HepG2 (cell line): Measurements from ENCODE around the gene TBC1D10B. TPM values are rescaled to one million over a fixed set of nuclear protein-coding genes. Genes with fewer than 3 reads are reported as not detected.

Experiments used
- DR1 ChIP-seq: sonication (generic); formaldehyde crosslinking; IDR thresholded peaks from 2 replicates; pipeline ENCODE4 v1.8.0; 2021; ENCODE audit warnings: mild to moderate bottlenecking, missing genetic modification reagents, inconsistent platforms
- KLF11 ChIP-seq: IDR thresholded peaks from 2 replicates; pipeline ENCODE4 v1.6.1; 2016; ENCODE audit warnings: missing compliant biosample characterization
- NONO ChIP-seq, 2 experiments: fragments of 450-650 bp in 1 of 2; sonication (generic) in 1 of 2; formaldehyde crosslinking in 1 of 2; IDR thresholded peaks in 1 of 2; conservative IDR thresholded peaks in 1 of 2; 2 replicates each; pipeline versions ENCODE4 v1.6.1 to v1.8.0; 2017 to 2022; ENCODE audit warnings: mild to moderate bottlenecking in 1 of 2, missing genetic modification reagents in 1 of 2, moderate library complexity in 1 of 2
- NRL ChIP-seq: sonication (generic); formaldehyde crosslinking; IDR thresholded peaks from 2 replicates; pipeline ENCODE4 v1.5.0; 2020; ENCODE audit warnings: missing genetic modification reagents, mild to moderate bottlenecking, moderate library complexity, borderline replicate concordance
- PAF1 ChIP-seq: IDR thresholded peaks from 2 replicates; pipeline ENCODE4 v1.6.1; 2016; ENCODE audit warnings: missing genetic modification reagents, missing compliant biosample characterization
- POLR2G ChIP-seq: fragments of 200-400 bp; formaldehyde crosslinking; IDR thresholded peaks from 2 replicates; pipeline ENCODE4 v1.6.1; 2018; ENCODE audit warnings: mild to moderate bottlenecking, low read depth, low read length, moderate library complexity
- RBM22 ChIP-seq: fragments of 200-400 bp; formaldehyde crosslinking; optimal IDR thresholded peaks from 2 replicates; pipeline ENCODE3; 2017; ENCODE audit warnings: mild to moderate bottlenecking, low read length, moderate library complexity
- SALL1 ChIP-seq: sonication (generic); formaldehyde crosslinking; IDR thresholded peaks from 2 replicates; pipeline ENCODE4 v1.8.0; 2022; ENCODE audit warnings: mild to moderate bottlenecking, missing genetic modification reagents
- SOX13 ChIP-seq, 3 experiments: fragments of 450-650 bp in 1 of 3; sonication (generic) in 1 of 3; formaldehyde crosslinking in 1 of 3; IDR thresholded peaks in 2 of 3; conservative IDR thresholded peaks in 1 of 3; 2 replicates each; pipeline versions ENCODE4 v1.5.0 to v1.6.1; 2016 to 2020; ENCODE audit warnings: antibody characterized with exemption in 1 of 3, mild to moderate bottlenecking in 1 of 3, missing compliant biosample characterization in 1 of 3, missing genetic modification reagents in 1 of 3, moderate library complexity in 1 of 3
- ZNF572 ChIP-seq: sonication (generic); formaldehyde crosslinking; IDR thresholded peaks from 2 replicates; pipeline ENCODE4 v1.5.1; 2020; ENCODE audit warnings: mild to moderate bottlenecking, missing genetic modification reagents
- ZNF672 ChIP-seq: sonication (generic); formaldehyde crosslinking; IDR thresholded peaks from 2 replicates; pipeline ENCODE4 v1.8.1; 2022; ENCODE audit warnings: missing genetic modification reagents
- ZNF775 ChIP-seq: sonication (generic); formaldehyde crosslinking; IDR thresholded peaks from 2 replicates; pipeline ENCODE4 v1.4.0; 2020; ENCODE audit warnings: missing genetic modification reagents, mild to moderate bottlenecking, moderate library complexity, borderline replicate concordance
- polyA plus RNA-seq, 8 experiments: library from polyadenylated mRNA; depleted of rRNA in 3 of 8; stranded (reverse) in 7 of 8; unstranded in 1 of 8; fragments of >200 nt; fragmentation: Illumina TruSeq in 4 of 8; extraction: Trizol in 4 of 8; gene quantifications; 2 replicates each; pipeline versions ENCODE4 v1.2.1 to v1.2.3, GENCODE V29; 2011 to 2016; ENCODE audit warnings: low read depth in 4 of 8, missing spikeins in 1 of 8, mixed read lengths in 1 of 8; ENCODE audit not compliant: insufficient read depth in 1 of 8
- total RNA-seq, 5 experiments: library from RNA; depleted of rRNA; stranded (reverse); fragments of >200 nt; fragmentation: Illumina TruSeq; extraction: Trizol; gene quantifications; 2 replicates each; pipeline ENCODE4 v1.2.3, GENCODE V29; 2016; ENCODE audit warnings: low read depth in 1 of 5
- TF ChIP-seq, protein P1 (sequence below): sonication (generic); formaldehyde crosslinking; IDR thresholded peaks from 2 replicates; pipeline ENCODE4 v1.4.0; 2020; ENCODE audit warnings: mild to moderate bottlenecking, low read depth, missing genetic modification reagents
- TF ChIP-seq, protein P2 (sequence below): sonication (generic); formaldehyde crosslinking; conservative IDR thresholded peaks from 2 replicates; pipeline ENCODE4 v1.4.0; 2020; ENCODE audit warnings: missing genetic modification reagents
- TF ChIP-seq, protein P3 (sequence below): sonication (generic); formaldehyde crosslinking; IDR thresholded peaks from 2 replicates; pipeline ENCODE4 v1.4.0; 2020; ENCODE audit warnings: missing genetic modification reagents
- TF ChIP-seq, protein P4 (sequence below): sonication (generic); formaldehyde crosslinking; IDR thresholded peaks from 2 replicates; pipeline ENCODE4 v1.4.0; 2020; ENCODE audit warnings: missing genetic modification reagents
- TF ChIP-seq, protein P5 (sequence below): sonication (generic); formaldehyde crosslinking; IDR thresholded peaks from 2 replicates; pipeline ENCODE4 v1.8.0; 2022; ENCODE audit warnings: mild to moderate bottlenecking, missing genetic modification reagents

TBC1D10B gene
- total and polyA plus RNA-seq, 2 of the 13 experiments (the other 11 are each of a cell fraction or from before 2014, with no cell fraction given) = 15.7 to 24.8 TPM

DNA sequence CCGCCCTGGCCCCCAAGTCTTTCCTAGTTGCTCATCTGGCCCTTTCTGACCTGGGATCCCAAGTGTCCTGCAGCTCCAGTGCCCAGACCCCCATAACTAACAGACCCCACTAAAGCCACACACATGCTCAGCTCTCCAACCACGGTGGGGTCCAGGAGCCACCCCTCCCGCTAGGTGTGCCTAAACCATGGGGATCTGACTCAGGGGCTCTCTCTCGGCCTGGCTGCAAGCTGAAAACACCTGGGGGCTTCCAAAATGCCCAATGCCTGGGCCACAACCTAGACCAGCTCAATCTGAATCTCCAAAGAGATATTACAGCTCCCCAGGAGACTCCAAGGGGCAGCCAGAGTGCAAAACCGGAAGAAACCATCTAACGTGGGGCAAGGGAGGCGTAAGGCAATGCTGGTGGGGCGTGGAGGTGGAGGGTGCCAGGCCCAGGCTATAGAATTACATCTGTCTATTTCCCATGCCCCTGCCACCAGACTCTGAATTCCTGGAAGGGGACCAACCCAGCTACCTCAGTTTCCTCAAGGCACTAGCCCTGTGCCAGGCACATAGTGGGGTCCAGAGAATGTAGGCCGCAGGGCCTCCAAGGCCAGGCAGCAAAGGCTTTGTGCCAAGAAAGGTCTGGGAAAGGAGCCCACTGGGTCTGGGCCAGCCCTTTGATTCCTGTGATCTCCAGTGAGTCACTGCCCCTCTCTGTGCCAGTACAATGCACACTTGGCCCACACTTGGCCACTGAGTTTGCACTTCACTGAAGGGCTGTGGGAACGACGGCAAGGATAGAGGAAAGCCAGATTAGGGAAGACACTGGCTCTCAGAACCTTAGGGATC lies 18.5 kb downstream of the TBC1D10B start (continued):
- TF ChIP-seq, protein P1, sequence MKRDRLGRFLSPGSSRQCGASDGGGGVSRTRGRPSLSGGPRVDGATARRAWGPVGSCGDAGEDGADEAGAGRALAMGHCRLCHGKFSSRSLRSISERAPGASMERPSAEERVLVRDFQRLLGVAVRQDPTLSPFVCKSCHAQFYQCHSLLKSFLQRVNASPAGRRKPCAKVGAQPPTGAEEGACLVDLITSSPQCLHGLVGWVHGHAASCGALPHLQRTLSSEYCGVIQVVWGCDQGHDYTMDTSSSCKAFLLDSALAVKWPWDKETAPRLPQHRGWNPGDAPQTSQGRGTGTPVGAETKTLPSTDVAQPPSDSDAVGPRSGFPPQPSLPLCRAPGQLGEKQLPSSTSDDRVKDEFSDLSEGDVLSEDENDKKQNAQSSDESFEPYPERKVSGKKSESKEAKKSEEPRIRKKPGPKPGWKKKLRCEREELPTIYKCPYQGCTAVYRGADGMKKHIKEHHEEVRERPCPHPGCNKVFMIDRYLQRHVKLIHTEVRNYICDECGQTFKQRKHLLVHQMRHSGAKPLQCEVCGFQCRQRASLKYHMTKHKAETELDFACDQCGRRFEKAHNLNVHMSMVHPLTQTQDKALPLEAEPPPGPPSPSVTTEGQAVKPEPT (CRISPR knock-in tag) = no peak
- TF ChIP-seq, protein P2, sequence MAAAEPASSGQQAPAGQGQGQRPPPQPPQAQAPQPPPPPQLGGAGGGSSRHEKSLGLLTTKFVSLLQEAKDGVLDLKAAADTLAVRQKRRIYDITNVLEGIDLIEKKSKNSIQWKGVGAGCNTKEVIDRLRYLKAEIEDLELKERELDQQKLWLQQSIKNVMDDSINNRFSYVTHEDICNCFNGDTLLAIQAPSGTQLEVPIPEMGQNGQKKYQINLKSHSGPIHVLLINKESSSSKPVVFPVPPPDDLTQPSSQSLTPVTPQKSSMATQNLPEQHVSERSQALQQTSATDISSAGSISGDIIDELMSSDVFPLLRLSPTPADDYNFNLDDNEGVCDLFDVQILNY (CRISPR knock-in tag) = no peak
- TF ChIP-seq SOX13 (IDR thresholded peaks at IDR 0.05) (no peak), SOX13 (CRISPR knock-in tag; conservative IDR thresholded peaks at IDR 0.05 in 1 of 2, IDR thresholded peaks at IDR 0.05 in 1 of 2) (no peak), NRL (no peak), DR1 (CRISPR knock-in tag) (no peak), KLF11 (no peak), POLR2G (peak; percentile 15), ZNF672 (CRISPR knock-in tag) (no peak), ZNF775 (CRISPR knock-in tag) (no peak), RBM22 (peak; percentile 0), ZNF572 (CRISPR knock-in tag) (no peak), PAF1 (CRISPR knock-in tag) (no peak), SALL1 (no peak), NONO (IDR thresholded peaks at IDR 0.05) (no peak), NONO (CRISPR knock-in tag; conservative IDR thresholded peaks at IDR 0.05) (peak; percentile 43; the same call in 1 of the 2 replicates)
- TF ChIP-seq, protein P3, sequence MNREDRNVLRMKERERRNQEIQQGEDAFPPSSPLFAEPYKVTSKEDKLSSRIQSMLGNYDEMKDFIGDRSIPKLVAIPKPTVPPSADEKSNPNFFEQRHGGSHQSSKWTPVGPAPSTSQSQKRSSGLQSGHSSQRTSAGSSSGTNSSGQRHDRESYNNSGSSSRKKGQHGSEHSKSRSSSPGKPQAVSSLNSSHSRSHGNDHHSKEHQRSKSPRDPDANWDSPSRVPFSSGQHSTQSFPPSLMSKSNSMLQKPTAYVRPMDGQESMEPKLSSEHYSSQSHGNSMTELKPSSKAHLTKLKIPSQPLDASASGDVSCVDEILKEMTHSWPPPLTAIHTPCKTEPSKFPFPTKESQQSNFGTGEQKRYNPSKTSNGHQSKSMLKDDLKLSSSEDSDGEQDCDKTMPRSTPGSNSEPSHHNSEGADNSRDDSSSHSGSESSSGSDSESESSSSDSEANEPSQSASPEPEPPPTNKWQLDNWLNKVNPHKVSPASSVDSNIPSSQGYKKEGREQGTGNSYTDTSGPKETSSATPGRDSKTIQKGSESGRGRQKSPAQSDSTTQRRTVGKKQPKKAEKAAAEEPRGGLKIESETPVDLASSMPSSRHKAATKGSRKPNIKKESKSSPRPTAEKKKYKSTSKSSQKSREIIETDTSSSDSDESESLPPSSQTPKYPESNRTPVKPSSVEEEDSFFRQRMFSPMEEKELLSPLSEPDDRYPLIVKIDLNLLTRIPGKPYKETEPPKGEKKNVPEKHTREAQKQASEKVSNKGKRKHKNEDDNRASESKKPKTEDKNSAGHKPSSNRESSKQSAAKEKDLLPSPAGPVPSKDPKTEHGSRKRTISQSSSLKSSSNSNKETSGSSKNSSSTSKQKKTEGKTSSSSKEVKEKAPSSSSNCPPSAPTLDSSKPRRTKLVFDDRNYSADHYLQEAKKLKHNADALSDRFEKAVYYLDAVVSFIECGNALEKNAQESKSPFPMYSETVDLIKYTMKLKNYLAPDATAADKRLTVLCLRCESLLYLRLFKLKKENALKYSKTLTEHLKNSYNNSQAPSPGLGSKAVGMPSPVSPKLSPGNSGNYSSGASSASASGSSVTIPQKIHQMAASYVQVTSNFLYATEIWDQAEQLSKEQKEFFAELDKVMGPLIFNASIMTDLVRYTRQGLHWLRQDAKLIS (CRISPR knock-in tag) = no peak
- TF ChIP-seq, protein P4, sequence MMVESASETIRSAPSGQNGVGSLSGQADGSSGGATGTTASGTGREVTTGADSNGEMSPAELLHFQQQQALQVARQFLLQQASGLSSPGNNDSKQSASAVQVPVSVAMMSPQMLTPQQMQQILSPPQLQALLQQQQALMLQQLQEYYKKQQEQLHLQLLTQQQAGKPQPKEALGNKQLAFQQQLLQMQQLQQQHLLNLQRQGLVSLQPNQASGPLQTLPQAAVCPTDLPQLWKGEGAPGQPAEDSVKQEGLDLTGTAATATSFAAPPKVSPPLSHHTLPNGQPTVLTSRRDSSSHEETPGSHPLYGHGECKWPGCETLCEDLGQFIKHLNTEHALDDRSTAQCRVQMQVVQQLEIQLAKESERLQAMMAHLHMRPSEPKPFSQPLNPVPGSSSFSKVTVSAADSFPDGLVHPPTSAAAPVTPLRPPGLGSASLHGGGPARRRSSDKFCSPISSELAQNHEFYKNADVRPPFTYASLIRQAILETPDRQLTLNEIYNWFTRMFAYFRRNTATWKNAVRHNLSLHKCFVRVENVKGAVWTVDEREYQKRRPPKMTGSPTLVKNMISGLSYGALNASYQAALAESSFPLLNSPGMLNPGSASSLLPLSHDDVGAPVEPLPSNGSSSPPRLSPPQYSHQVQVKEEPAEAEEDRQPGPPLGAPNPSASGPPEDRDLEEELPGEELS (CRISPR knock-in tag) = no peak
- TF ChIP-seq, protein P5, sequence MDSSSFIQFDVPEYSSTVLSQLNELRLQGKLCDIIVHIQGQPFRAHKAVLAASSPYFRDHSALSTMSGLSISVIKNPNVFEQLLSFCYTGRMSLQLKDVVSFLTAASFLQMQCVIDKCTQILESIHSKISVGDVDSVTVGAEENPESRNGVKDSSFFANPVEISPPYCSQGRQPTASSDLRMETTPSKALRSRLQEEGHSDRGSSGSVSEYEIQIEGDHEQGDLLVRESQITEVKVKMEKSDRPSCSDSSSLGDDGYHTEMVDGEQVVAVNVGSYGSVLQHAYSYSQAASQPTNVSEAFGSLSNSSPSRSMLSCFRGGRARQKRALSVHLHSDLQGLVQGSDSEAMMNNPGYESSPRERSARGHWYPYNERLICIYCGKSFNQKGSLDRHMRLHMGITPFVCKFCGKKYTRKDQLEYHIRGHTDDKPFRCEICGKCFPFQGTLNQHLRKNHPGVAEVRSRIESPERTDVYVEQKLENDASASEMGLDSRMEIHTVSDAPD (CRISPR knock-in tag) = no peak
